H1 (cell line): ENCODE results near the gene TMPRSS11B. TPM values are rescaled to one million over a fixed set of nuclear protein-coding genes. Genes with fewer than 3 reads are reported as not detected.
A peak's percentile ranks its signal among the peaks of the same experiment; 100 is the strongest.

Experiments used
- CTCF ChIA-PET: fragments of 300-600 bp; sonication (Branson Sonifier 250); formaldehyde crosslinking; loops from one replicate; lab custom pipeline; 2021; ENCODE audit not compliant: partially characterized antibody; lab: Charles Lee
- POLR2A ChIA-PET: fragments of 300-600 bp; sonication (Branson Sonifier 250); formaldehyde crosslinking; loops from one replicate; lab custom pipeline; 2021; ENCODE audit warnings: inconsistent platforms; ENCODE audit not compliant: partially characterized antibody; lab: Charles Lee
- DNase-seq, 2 experiments: peaks; one replicate each; pipeline versions ENCODE4 v3.0.0 to v3.0.0-alpha.2; 2010 to 2022; ENCODE audit warnings: low spot score in 2 of 2, low read depth in 1 of 2, mixed read lengths in 1 of 2
- FAIRE-seq: peaks from 2 replicates; lab custom pipeline; 2011; peaks lifted over from hg19 to GRCh38; lab: Jason Lieb, UNC
- H2AFZ ChIP-seq: 2 replicates; pipeline ENCODE4 v1.8.1; 2012; ENCODE audit warnings: low read length, inconsistent platforms
- H2AK5ac ChIP-seq: 2 replicates; pipeline ENCODE4 v1.6.1; 2013; ENCODE audit warnings: low read depth, low read length
- H2BK120ac ChIP-seq: replicated peaks from 2 replicates; pipeline ENCODE3; 2013; ENCODE audit warnings: low read depth, low read length, inconsistent platforms
- H2BK12ac ChIP-seq: 2 replicates; pipeline ENCODE4 v1.6.1; 2013; ENCODE audit warnings: low read depth, low read length
- H2BK15ac ChIP-seq: 2 replicates; pipeline ENCODE4 v1.6.1; 2013; ENCODE audit warnings: low read length
- H2BK20ac ChIP-seq: 2 replicates; pipeline ENCODE4 v1.6.1; 2013; ENCODE audit warnings: low read length
- H2BK5ac ChIP-seq: 2 replicates; pipeline ENCODE4 v1.6.1; 2013; ENCODE audit warnings: low read depth, low read length
- H3K14ac ChIP-seq: 2 replicates; pipeline ENCODE4 v1.6.1; 2013; ENCODE audit warnings: inconsistent platforms; ENCODE audit not compliant: insufficient read length
- H3K18ac ChIP-seq: 2 replicates; pipeline ENCODE4 v1.6.1; 2013; ENCODE audit warnings: low read length; ENCODE audit errors: extremely low read depth
- H3K23ac ChIP-seq: 2 replicates; pipeline ENCODE4 v1.6.1; 2013; ENCODE audit warnings: inconsistent platforms; ENCODE audit not compliant: insufficient read length
- H3K23me2 ChIP-seq: 2 replicates; pipeline ENCODE4 v1.6.1; 2013; ENCODE audit warnings: low read depth, low read length
- H3K27ac ChIP-seq: 2 replicates; pipeline ENCODE4 v1.6.1; 2011; ENCODE audit warnings: low read depth, low read length, inconsistent platforms
- H3K27me3 ChIP-seq, 4 experiments: replicated peaks in 1 of 4; 1 replicate in 1 of 4; 2 replicates in 3 of 4; pipeline versions ENCODE4 v1.6.1 to v1.8.1; 2011 to 2013; ENCODE audit warnings: low read length in 3 of 4, mild to moderate bottlenecking in 3 of 4, inconsistent platforms in 2 of 4, mixed read lengths in 2 of 4, moderate library complexity in 1 of 4; ENCODE audit not compliant: control insufficient read depth in 3 of 4, insufficient read depth in 3 of 4; ENCODE audit errors: extremely low read depth in 1 of 4
- H3K36me3 ChIP-seq, 4 experiments: 2 replicates each; pipeline versions ENCODE4 v1.6.1 to v1.8.1; 2011 to 2013; ENCODE audit warnings: mild to moderate bottlenecking in 4 of 4, low read length in 3 of 4, moderate library complexity in 2 of 4, control low read depth in 1 of 4, inconsistent platforms in 1 of 4; ENCODE audit not compliant: insufficient read depth in 4 of 4, control insufficient read depth in 2 of 4
- H3K4ac ChIP-seq: replicated peaks from 2 replicates; pipeline ENCODE3; 2013; ENCODE audit warnings: low read length, low read depth, mixed read lengths, inconsistent platforms; ENCODE audit not compliant: insufficient read length
- H3K4me1 ChIP-seq, 4 experiments: replicated peaks in 1 of 4; 1 replicate in 1 of 4; 2 replicates in 3 of 4; pipeline versions ENCODE4 v1.6.1 to v1.8.1; 2011 to 2013; ENCODE audit warnings: low read length in 3 of 4, inconsistent platforms in 2 of 4, mixed read lengths in 1 of 4; ENCODE audit not compliant: insufficient read depth in 4 of 4, control insufficient read depth in 3 of 4
- H3K4me2 ChIP-seq, 2 experiments: 2 replicates each; pipeline versions ENCODE4 v1.6.1 to v1.8.1; 2011 to 2013; ENCODE audit warnings: low read depth in 2 of 2, low read length in 2 of 2, control low read depth in 1 of 2, inconsistent platforms in 1 of 2, mild to moderate bottlenecking in 1 of 2; ENCODE audit not compliant: insufficient read depth in 1 of 2
- H3K4me3 ChIP-seq, 4 experiments: fragments of 200-600, 300-600 bp in 1 of 4; sonication (generic), shearing (Covaris generic), sonication (Bioruptor Twin) in 1 of 4; 2 replicates each; pipeline versions ENCODE4 v1.5.1 to v1.8.1; 2011 to 2016; ENCODE audit warnings: low read length in 4 of 4, low read depth in 3 of 4, control low read depth in 2 of 4, inconsistent platforms in 2 of 4, mild to moderate bottlenecking in 2 of 4, mixed read lengths in 1 of 4, moderate library complexity in 1 of 4; ENCODE audit not compliant: insufficient read depth in 2 of 4; ENCODE audit errors: extremely low read depth in 1 of 4
- H3K56ac ChIP-seq: replicated peaks from 2 replicates; pipeline ENCODE3; 2013; ENCODE audit warnings: low read depth, mild to moderate bottlenecking, mixed read lengths, low read length, inconsistent platforms; ENCODE audit not compliant: insufficient read length
- H3K79me1 ChIP-seq: 2 replicates; pipeline ENCODE4 v1.6.1; 2013; ENCODE audit warnings: low read depth, low read length, control low read depth
- H3K79me2 ChIP-seq, 2 experiments: 2 replicates each; pipeline versions ENCODE4 v1.6.1 to v1.8.1; 2012 to 2013; ENCODE audit warnings: low read length in 2 of 2, mild to moderate bottlenecking in 2 of 2, inconsistent platforms in 1 of 2; ENCODE audit not compliant: insufficient read depth in 2 of 2, control insufficient read depth in 1 of 2
- H3K9ac ChIP-seq, 4 experiments: replicated peaks in 1 of 4; 1 replicate in 1 of 4; 2 replicates in 3 of 4; pipeline versions ENCODE4 v1.6.1 to v1.8.1; 2011 to 2013; ENCODE audit warnings: low read depth in 3 of 4, low read length in 3 of 4, control low read depth in 2 of 4, mild to moderate bottlenecking in 2 of 4, moderate library complexity in 2 of 4, inconsistent platforms in 1 of 4; ENCODE audit errors: extremely low read depth in 1 of 4
- H3K9me3 ChIP-seq, 2 experiments: 2 replicates each; pipeline versions ENCODE4 v1.6.1 to v1.8.1; 2012 to 2013; ENCODE audit warnings: mild to moderate bottlenecking in 2 of 2, moderate library complexity in 2 of 2, control low read depth in 1 of 2, inconsistent platforms in 1 of 2, low read depth in 1 of 2, low read length in 1 of 2, mixed read lengths in 1 of 2; ENCODE audit not compliant: insufficient read depth in 2 of 2
- H4K20me1 ChIP-seq, 2 experiments: replicated peaks in 1 of 2; 2 replicates each; pipeline versions ENCODE3 to v1.8.1; 2011 to 2013; ENCODE audit warnings: inconsistent platforms in 2 of 2, low read length in 2 of 2, mild to moderate bottlenecking in 1 of 2; ENCODE audit not compliant: insufficient read depth in 2 of 2, control insufficient read depth in 1 of 2
- H4K5ac ChIP-seq: 2 replicates; pipeline ENCODE4 v1.6.1; 2013; ENCODE audit warnings: low read length, low read depth, mixed read lengths, inconsistent platforms; ENCODE audit not compliant: insufficient read length
- H4K8ac ChIP-seq: 2 replicates; pipeline ENCODE4 v1.8.0; 2013; ENCODE audit warnings: mild to moderate bottlenecking, moderate library complexity, low read length, inconsistent platforms; ENCODE audit not compliant: insufficient read depth; ENCODE audit errors: extremely low read depth
- H4K91ac ChIP-seq: replicated peaks from 2 replicates; pipeline ENCODE3; 2013; ENCODE audit warnings: low read length, mixed read lengths, inconsistent platforms; ENCODE audit not compliant: insufficient read length
- CBX5 ChIP-seq: fragments of 300-800, 300-1000 bp; sonication (generic); IDR thresholded peaks from 2 replicates; pipeline ENCODE4 v1.7.1; 2016; ENCODE audit warnings: antibody characterized with exemption, low read length, low read depth
- EGR1 ChIP-seq: IDR thresholded peaks from 2 replicates; pipeline ENCODE4 v1.6.1; 2011; ENCODE audit warnings: low read depth, low read length, borderline replicate concordance
- EZH2 ChIP-seq: fragments of 200-600 bp; sonication (generic); IDR thresholded peaks from 2 replicates; pipeline ENCODE4 v1.7.1; 2012; ENCODE audit warnings: low read depth, mild to moderate bottlenecking, moderate library complexity, low read length, inconsistent platforms; ENCODE audit not compliant: severe bottlenecking
- JUND ChIP-seq: IDR thresholded peaks from 2 replicates; pipeline ENCODE4 v1.6.1; 2011; ENCODE audit warnings: mild to moderate bottlenecking, improper control_type of control experiment, low read length
- SRF ChIP-seq: IDR thresholded peaks from 2 replicates; pipeline ENCODE4 v1.6.1; 2011; ENCODE audit warnings: mild to moderate bottlenecking, low read depth, low read length, moderate library complexity
- TBP ChIP-seq: IDR thresholded peaks from 2 replicates; pipeline ENCODE4 v1.6.1; 2011; ENCODE audit warnings: low read depth, low read length, improper control_type of control experiment
- polyA plus RNA-seq, 7 experiments: library from polyadenylated mRNA; depleted of rRNA in 3 of 7; stranded (reverse) in 5 of 7; unstranded in 2 of 7; fragments of >200 nt in 5 of 7; fragments of 200-250 nt in 2 of 7; gene quantifications; 1 replicate in 5 of 7; 2 replicates in 1 of 7; 4 replicates in 1 of 7; pipeline versions ENCODE4 v1.2.1 to v1.2.3, GENCODE V29; 2011 to 2013; ENCODE audit warnings: missing spikeins in 2 of 7, mixed read lengths in 2 of 7
- total RNA-seq: library from RNA; stranded (reverse); fragmentation: NEBNext Ultra II Directional; extraction: Animal tissue kit (Norgen Biotek cat#: 25700); gene quantifications from 2 replicates; pipeline ENCODE4 v1.2.1, GENCODE V29; 2021

The TMPRSS11B gene
- total and polyA plus RNA-seq, 2 of the 8 experiments (the other 6 are each of a cell fraction or from before 2014, with no cell fraction given) = not detected

DNA sequence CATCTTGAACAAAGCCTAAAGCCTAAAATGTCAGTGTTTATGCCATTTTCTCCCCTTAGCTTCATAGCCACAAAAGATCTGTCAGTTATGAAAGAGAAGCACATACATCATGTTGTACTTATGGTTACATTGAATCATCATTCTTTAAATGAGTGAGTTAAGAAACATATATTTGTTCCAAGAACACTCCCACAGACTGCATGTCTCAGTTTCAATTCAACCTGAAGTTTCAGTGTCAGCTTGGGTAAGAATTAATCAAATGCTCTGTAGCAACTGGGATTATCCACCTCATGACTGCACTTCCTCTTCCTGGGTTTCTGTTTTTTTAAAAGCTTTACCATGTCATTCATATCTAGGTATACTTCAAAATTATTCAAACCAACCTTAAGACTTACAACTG, 3.9 kb upstream of the TMPRSS11B start:
- Histone ChIP-seq H3K27ac (no peak overlapping the region), H3K27me3 (no peaks in the 10 kb centered on the region), H3K9ac (no peak overlapping the region), H3K36me3 (no peaks in the 10 kb centered on the region), H3K9me3 (no peaks in the 10 kb centered on the region), H3K23ac (no peak overlapping the region), H3K18ac (no peak overlapping the region), H2BK15ac (no peak overlapping the region), H2AK5ac (no peak overlapping the region), H3K4me2 (no peak overlapping the region), H3K79me1 (no peaks in the 10 kb centered on the region), H3K79me2 (no peaks in the 10 kb centered on the region), H4K5ac (no peak overlapping the region), H2AFZ (peak overlapping the region; percentile 81), H3K56ac (no peak overlapping the region), H3K23me2 (no peaks in the 10 kb centered on the region), H3K4ac (no peak overlapping the region), H4K91ac (no peak overlapping the region), H2BK20ac (no peak overlapping the region), H3K4me1 (no peaks in the 10 kb centered on the region), H3K14ac (no peak overlapping the region), H2BK5ac (no peak overlapping the region), H4K20me1 (no peaks in the 10 kb centered on the region), H2BK120ac (no peak overlapping the region), H2BK12ac (no peak overlapping the region), H3K4me3 (no peak overlapping the region), H4K8ac (no peak overlapping the region)
- ChIA-PET CTCF (no interaction called here), POLR2A (no interaction called here)
- DNase-seq = no peak
- no peak for FAIRE-seq
- no peak for TF ChIP-seq JUND
- TF ChIP-seq EZH2 = no peak
- TF ChIP-seq CBX5 = no peak
- TF ChIP-seq SRF = no peak
- no peak for TF ChIP-seq EGR1
- TF ChIP-seq TBP = no peak
